HepG2 (cell line): ENCODE measurements around the gene ARHGEF11. TPM values are rescaled to one million over a fixed set of nuclear protein-coding genes. Genes with fewer than 3 reads are reported as not detected.

Experiments
- ATAC-seq: fragments of 200-7000 bp; cut with Tn5 transposase; 3 replicates; pipeline ENCODE4 v1.9.1; 2020; ENCODE audit warnings: mild to moderate bottlenecking, moderate library complexity
- BruUV-seq: library from RNA; stranded (reverse); fragments of 400-500 nt; replicated peaks from 2 replicates; lab custom pipeline; 2021; lab: Mats Ljungman, UMichigan
- CTCF ChIA-PET: fragments of 300-600 bp; formaldehyde crosslinking; extraction: SDS; loops from one replicate; lab custom pipeline; 2021; ENCODE audit warnings: low total read pairs, inconsistent platforms, low intra/inter-chr PET ratio; lab: Yijun Ruan, JAX
- POLR2A ChIA-PET: fragments of 350-600 bp; sonication (Branson Sonifier 250); formaldehyde crosslinking; loops from one replicate; lab custom pipeline; 2020; ENCODE audit warnings: antibody characterized with exemption, inconsistent platforms; lab: Yijun Ruan, JAX
- DNase-seq: peaks from one replicate; pipeline ENCODE4 v3.0.0-alpha.2; 2015; ENCODE audit warnings: low spot score
- FAIRE-seq: peaks from 3 replicates; lab custom pipeline; 2011; peaks lifted over from hg19 to GRCh38; lab: Jason Lieb, UNC
- H2AFZ ChIP-seq: one replicate; pipeline ENCODE4 v1.6.1; 2011; ENCODE audit warnings: low read length, inconsistent platforms
- H3K27ac ChIP-seq: fragments of 300-600 bp; 3 replicates; pipeline ENCODE4 v1.8.0; 2011; ENCODE audit warnings: mixed run types, mild to moderate bottlenecking, mixed read lengths, low read length, inconsistent platforms; ENCODE audit not compliant: insufficient read depth; ENCODE audit errors: extremely low read length
- H3K27me3 ChIP-seq, 2 experiments: fragments of 200-600 bp in 1 of 2; 2 replicates in 1 of 2; 3 replicates in 1 of 2; pipeline versions ENCODE4 v1.6.0 to v1.8.0; 2011; ENCODE audit warnings: low read length in 2 of 2, mild to moderate bottlenecking in 2 of 2, moderate library complexity in 2 of 2, inconsistent platforms in 1 of 2; ENCODE audit not compliant: insufficient read depth in 2 of 2, control insufficient read depth in 1 of 2
- H3K36me3 ChIP-seq, 2 experiments: fragments of 200-600 bp in 1 of 2; replicated peaks in 1 of 2; 2 replicates in 1 of 2; 3 replicates in 1 of 2; pipeline versions ENCODE4 v1.5.1 to v1.8.0; 2011; ENCODE audit warnings: low read length in 2 of 2, inconsistent platforms in 1 of 2; ENCODE audit not compliant: insufficient read depth in 2 of 2, control insufficient read depth in 1 of 2
- H3K4me1 ChIP-seq: 2 replicates; pipeline ENCODE4 v1.5.1; 2012; ENCODE audit warnings: low read length, inconsistent platforms; ENCODE audit not compliant: insufficient read depth
- H3K4me2 ChIP-seq: 2 replicates; pipeline ENCODE4 v1.6.0; 2011; ENCODE audit warnings: low read depth, low read length, inconsistent platforms
- H3K4me3 ChIP-seq, 3 experiments: fragments of 200-600 bp in 1 of 3; sonication (generic), shearing (Covaris generic) in 1 of 3; replicated peaks in 1 of 3; 2 replicates each; pipeline ENCODE4 v1.5.1; 2011 to 2016; ENCODE audit warnings: low read length in 3 of 3, inconsistent platforms in 2 of 3, low read depth in 2 of 3, mild to moderate bottlenecking in 2 of 3, control low read depth in 1 of 3, mixed read lengths in 1 of 3; ENCODE audit not compliant: insufficient read depth in 1 of 3
- H3K79me2 ChIP-seq: one replicate; pipeline ENCODE4 v1.6.1; 2011; ENCODE audit warnings: low read length, inconsistent platforms; ENCODE audit not compliant: insufficient read depth
- H3K9ac ChIP-seq: 2 replicates; pipeline ENCODE4 v1.6.0; 2011; ENCODE audit warnings: mild to moderate bottlenecking, low read depth, low read length, inconsistent platforms; ENCODE audit not compliant: insufficient read depth
- H3K9me3 ChIP-seq: 2 replicates; pipeline ENCODE4 v1.5.1; 2012; ENCODE audit warnings: mild to moderate bottlenecking, low read length
- H4K20me1 ChIP-seq: 2 replicates; pipeline ENCODE4 v1.6.0; 2011; ENCODE audit warnings: inconsistent platforms, mild to moderate bottlenecking, low read length, moderate library complexity; ENCODE audit not compliant: insufficient read depth
- ARID3A ChIP-seq: IDR thresholded peaks from 2 replicates; pipeline ENCODE4 v1.6.1; 2012; ENCODE audit warnings: low read depth, low read length, improper control_type of control experiment
- DBP ChIP-seq: sonication (generic); formaldehyde crosslinking; IDR thresholded peaks from 2 replicates; pipeline ENCODE4 v1.4.0; 2020; ENCODE audit warnings: missing genetic modification reagents; ENCODE audit errors: not compliant biosample characterization
- HINFP ChIP-seq: sonication (generic); formaldehyde crosslinking; IDR thresholded peaks from 2 replicates; pipeline ENCODE4 v1.4.0; 2020; ENCODE audit warnings: low read depth, mild to moderate bottlenecking, missing genetic modification reagents
- HMG20A ChIP-seq: IDR thresholded peaks from 2 replicates; pipeline ENCODE4 v1.6.1; 2016; ENCODE audit warnings: borderline replicate concordance
- ZBTB34 ChIP-seq: sonication (generic); formaldehyde crosslinking; IDR thresholded peaks from 2 replicates; pipeline ENCODE4 v1.8.0; 2022; ENCODE audit warnings: mild to moderate bottlenecking, missing genetic modification reagents
- ZNF570 ChIP-seq: sonication (generic); formaldehyde crosslinking; IDR thresholded peaks from 2 replicates; pipeline ENCODE4 v1.4.0; 2020; ENCODE audit warnings: mild to moderate bottlenecking, missing genetic modification reagents, borderline replicate concordance
- WGBS: methylation state at CpG from one replicate; pipeline ENCODE4 v1.1.6; 2017; ENCODE audit warnings: low lambda C conversion rate; 5-methylcytosine and 5-hydroxymethylcytosine counted together
- in situ Hi-C: cut with HindIII; loops from 2 replicates; pipeline ENCODE4 v1.10.0; 2017; ENCODE audit warnings: low pct_unique_long_range_greater_than_20kb; ENCODE audit not compliant: extremely low pct_ligation_motif_present
- intact Hi-C: fragments of 100-400 bp; cut with micrococcal nuclease; formaldehyde crosslinking; loops from one replicate; pipeline ENCODE4 v1.10.0; 2022; ENCODE audit not compliant: unreplicated experiment
- polyA plus RNA-seq, 8 experiments: library from polyadenylated mRNA; depleted of rRNA in 3 of 8; stranded (reverse) in 7 of 8; unstranded in 1 of 8; fragments of >200 nt; fragmentation: Illumina TruSeq in 4 of 8; extraction: Trizol in 4 of 8; gene quantifications; 2 replicates each; pipeline versions ENCODE4 v1.2.1 to v1.2.3, GENCODE V29; 2011 to 2016; ENCODE audit warnings: low read depth in 4 of 8, missing spikeins in 1 of 8, mixed read lengths in 1 of 8; ENCODE audit not compliant: insufficient read depth in 1 of 8
- total RNA-seq, 5 experiments: library from RNA; depleted of rRNA; stranded (reverse); fragments of >200 nt; fragmentation: Illumina TruSeq; extraction: Trizol; gene quantifications; 2 replicates each; pipeline ENCODE4 v1.2.3, GENCODE V29; 2016; ENCODE audit warnings: low read depth in 1 of 5

The ARHGEF11 gene
- total and polyA plus RNA-seq, 2 of the 13 experiments (the other 11 are each of a cell fraction or from before 2014, with no cell fraction given): 16.5 to 21.2 TPM

GRCh38 chr1:156939786-156940334, 105.7 kb downstream of the ARHGEF11 start:
- no peaks in the 10 kb centered on the region for H3K79me2 ChIP-seq
- intact Hi-C loops (no loop called here), in situ Hi-C loops (no loop called here)
- no peaks in the 10 kb centered on the region for H4K20me1 ChIP-seq
- BruUV-seq: no TSS peak
- ATAC-seq (no peak), DNase-seq (no peak), FAIRE-seq (no peak)
- CTCF ChIA-PET: no interaction called here
- H3K4me2 ChIP-seq: no peak overlapping the region
- POLR2A ChIA-PET: no interaction called here
- WGBS: 100% methylated on average over 8 of the region's 13 CpGs
- TF ChIP-seq ARID3A: no peak
- no peak for TF ChIP-seq ZNF570 (CRISPR knock-in tag)
- no peak for TF ChIP-seq DBP (CRISPR knock-in tag)
- TF ChIP-seq ZBTB34: no peak
- TF ChIP-seq HINFP (CRISPR knock-in tag): no peak
- TF ChIP-seq HMG20A (CRISPR knock-in tag): no peak
- no peaks in the 10 kb centered on the region for H3K27me3 ChIP-seq
- peaks cover 20 to 45% of the 10 kb centered on the region in 2 experiments; a peak in 4 of 5 replicates for H3K36me3 ChIP-seq
- no peak overlapping the region for H3K9ac ChIP-seq
- H3K27ac ChIP-seq: no peak overlapping the region
- no peaks in the 10 kb centered on the region for H3K9me3 ChIP-seq
- no peak overlapping the region for H2AFZ ChIP-seq
- H3K4me1 ChIP-seq: no peaks in the 10 kb centered on the region
- no peak overlapping the region for H3K4me3 ChIP-seq
